Measurements from ENCODE around the gene LRRC74A. TPM values are rescaled to one million over a fixed set of nuclear protein-coding genes. Genes with fewer than 3 reads are reported as not detected.

Gene LRRC74A
- polyA plus RNA-seq, 1 donor (not counting 4 experiments of a cell fraction or from before 2014, with no cell fraction given), result not detected

DNA sequence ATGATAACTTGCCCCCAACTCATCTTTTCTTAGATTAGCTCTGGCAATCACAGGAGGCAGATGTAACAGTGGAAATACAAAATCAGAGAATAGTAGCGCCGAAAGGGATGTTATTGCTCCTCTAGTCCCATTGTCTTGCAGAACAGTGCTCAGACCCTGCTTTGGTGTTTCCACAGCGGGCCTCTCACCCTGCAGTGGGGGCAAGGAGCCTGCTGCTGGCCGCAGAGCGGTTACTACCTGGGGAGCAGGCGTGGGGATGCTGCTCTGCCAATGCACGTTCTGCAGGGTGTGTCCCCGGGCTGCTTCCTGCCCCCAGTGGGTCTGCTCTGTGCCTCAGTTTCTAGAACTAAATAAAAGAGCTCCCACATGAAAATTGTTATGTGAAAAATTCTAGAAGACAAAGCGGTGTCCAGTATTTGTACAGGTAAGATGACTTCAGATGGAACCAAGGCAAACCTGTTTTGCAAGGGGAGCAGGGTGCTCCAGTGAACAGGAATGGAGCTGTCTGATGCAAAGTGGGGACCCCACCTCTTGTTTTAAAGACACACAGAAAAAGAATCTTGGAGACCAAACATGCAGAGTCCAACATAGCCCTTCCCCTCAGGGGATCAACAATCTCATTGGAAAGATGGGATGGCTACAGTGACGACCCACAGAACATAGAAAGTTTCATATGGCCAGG is 35.5 kb downstream of the LRRC74A start:
- no peaks in the 10 kb centered on the region for H3K27me3 ChIP-seq (ENCODE audit: control insufficient read depth, extremely low read depth, insufficient read depth, low read length)
- H3K9me1 ChIP-seq (ENCODE audit: control insufficient read depth, extremely low read depth, insufficient read depth, low read length), result no peaks in the 10 kb centered on the region
- H3K36me3 ChIP-seq (ENCODE audit: control insufficient read depth in 2 of 2, extremely low read depth in 1 of 2, insufficient read depth in 2 of 2, low read length in 2 of 2), result no peaks in the 10 kb centered on the region
- no peak overlapping the region for H2AFZ ChIP-seq (ENCODE audit: control insufficient read depth, low read length)
- dilution Hi-C loops (cut with MboI; ENCODE audit: extremely low pct_ligation_motif_present, low sequenced_read_pairs), result no loop called here
- no peaks in the 10 kb centered on the region for H3K4me1 ChIP-seq (ENCODE audit: control insufficient read depth, extremely low read depth, insufficient read depth, low read length)
- H3K27ac ChIP-seq (ENCODE audit: control insufficient read depth, insufficient read depth, low read length), result no peak overlapping the region
- TF ChIP-seq, protein P1, sequence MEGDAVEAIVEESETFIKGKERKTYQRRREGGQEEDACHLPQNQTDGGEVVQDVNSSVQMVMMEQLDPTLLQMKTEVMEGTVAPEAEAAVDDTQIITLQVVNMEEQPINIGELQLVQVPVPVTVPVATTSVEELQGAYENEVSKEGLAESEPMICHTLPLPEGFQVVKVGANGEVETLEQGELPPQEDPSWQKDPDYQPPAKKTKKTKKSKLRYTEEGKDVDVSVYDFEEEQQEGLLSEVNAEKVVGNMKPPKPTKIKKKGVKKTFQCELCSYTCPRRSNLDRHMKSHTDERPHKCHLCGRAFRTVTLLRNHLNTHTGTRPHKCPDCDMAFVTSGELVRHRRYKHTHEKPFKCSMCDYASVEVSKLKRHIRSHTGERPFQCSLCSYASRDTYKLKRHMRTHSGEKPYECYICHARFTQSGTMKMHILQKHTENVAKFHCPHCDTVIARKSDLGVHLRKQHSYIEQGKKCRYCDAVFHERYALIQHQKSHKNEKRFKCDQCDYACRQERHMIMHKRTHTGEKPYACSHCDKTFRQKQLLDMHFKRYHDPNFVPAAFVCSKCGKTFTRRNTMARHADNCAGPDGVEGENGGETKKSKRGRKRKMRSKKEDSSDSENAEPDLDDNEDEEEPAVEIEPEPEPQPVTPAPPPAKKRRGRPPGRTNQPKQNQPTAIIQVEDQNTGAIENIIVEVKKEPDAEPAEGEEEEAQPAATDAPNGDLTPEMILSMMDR (optimal IDR thresholded peaks at IDR 0.05 in 1 of 3, IDR thresholded peaks at IDR 0.05 in 1 of 3, conservative IDR thresholded peaks at IDR 0.05 in 1 of 3; ENCODE audit: extremely low read depth in 1 of 3, insufficient read depth in 2 of 3, low read length in 3 of 3), result no peak
- no peak for TF ChIP-seq EZH2 (IDR thresholded peaks at IDR 0.05; ENCODE audit: low read length)
- H3K4me2 ChIP-seq (ENCODE audit: control insufficient read depth, extremely low read depth, insufficient read depth, low read depth, low read length), result no peak overlapping the region
- no peaks in the 10 kb centered on the region for H3K9me3 ChIP-seq (ENCODE audit: control insufficient read depth, low read depth, low read length)
- H3K4me3 ChIP-seq (ENCODE audit: control insufficient read depth in 2 of 3, extremely low read depth in 1 of 3, insufficient read depth in 2 of 3, low read depth in 1 of 3, low read length in 3 of 3), result no peak overlapping the region
- DNase-seq (ENCODE audit: low read depth, low spot score) (no peak), FAIRE-seq (no peak)
- H3K79me2 ChIP-seq (ENCODE audit: control insufficient read depth, insufficient read depth, low read length), result no peaks in the 10 kb centered on the region
- no peak overlapping the region for H3K9ac ChIP-seq (ENCODE audit: control insufficient read depth, extremely low read depth, insufficient read depth, low read length)
- no peaks in the 10 kb centered on the region for H4K20me1 ChIP-seq (ENCODE audit: control insufficient read depth, extremely low read depth, insufficient read depth, low read length)

DNA sequence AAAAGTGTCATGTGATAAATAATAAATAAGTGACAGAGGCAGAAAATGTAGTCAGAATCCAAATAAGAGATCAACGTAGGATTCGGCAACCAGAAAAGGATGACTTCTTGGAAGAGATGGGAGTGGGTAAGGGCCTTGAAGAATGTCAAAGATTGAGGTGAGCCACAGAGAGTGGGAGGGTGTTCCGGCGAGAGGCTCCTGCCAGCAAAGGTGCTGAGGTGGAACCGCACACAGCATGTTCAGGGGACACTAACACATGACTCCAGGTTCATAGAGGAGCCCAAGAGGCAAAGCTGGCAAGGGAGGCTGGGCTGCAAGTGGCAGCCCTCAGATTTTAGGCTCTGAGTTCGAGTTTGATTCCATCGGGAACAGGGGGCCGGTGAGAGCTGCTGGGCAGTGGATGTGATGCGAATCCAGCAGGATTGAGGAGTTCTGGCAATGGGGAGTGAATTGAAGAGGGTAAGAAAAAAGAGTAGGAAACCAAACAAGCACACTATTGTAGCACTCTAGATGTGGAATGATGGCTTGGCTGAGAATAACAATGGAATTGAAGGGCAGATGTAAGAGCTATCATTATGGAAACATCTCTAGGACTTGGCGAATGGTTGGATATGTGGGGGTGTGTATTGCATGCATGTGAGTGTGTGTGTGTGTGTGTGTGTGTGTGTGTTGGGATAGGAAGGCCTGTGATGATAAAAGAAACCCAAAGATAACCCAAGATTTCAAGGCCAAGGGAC is 36.5 kb downstream of the LRRC74A start:
- Histone ChIP-seq H3K27ac (ENCODE audit: control insufficient read depth, insufficient read depth, low read length) (no peak overlapping the region), H3K9me1 (ENCODE audit: control insufficient read depth, extremely low read depth, insufficient read depth, low read length) (no peaks in the 10 kb centered on the region), H4K20me1 (ENCODE audit: control insufficient read depth, extremely low read depth, insufficient read depth, low read length) (no peaks in the 10 kb centered on the region), H3K36me3 (ENCODE audit: control insufficient read depth in 2 of 2, extremely low read depth in 1 of 2, insufficient read depth in 2 of 2, low read length in 2 of 2) (no peaks in the 10 kb centered on the region), H2AFZ (ENCODE audit: control insufficient read depth, low read length) (no peak overlapping the region), H3K27me3 (ENCODE audit: control insufficient read depth, extremely low read depth, insufficient read depth, low read length) (no peaks in the 10 kb centered on the region), H3K9me3 (ENCODE audit: control insufficient read depth, low read depth, low read length) (no peaks in the 10 kb centered on the region), H3K9ac (ENCODE audit: control insufficient read depth, extremely low read depth, insufficient read depth, low read length) (no peak overlapping the region), H3K4me2 (ENCODE audit: control insufficient read depth, extremely low read depth, insufficient read depth, low read depth, low read length) (no peak overlapping the region), H3K4me3 (ENCODE audit: control insufficient read depth in 2 of 3, extremely low read depth in 1 of 3, insufficient read depth in 2 of 3, low read depth in 1 of 3, low read length in 3 of 3) (no peak overlapping the region), H3K4me1 (ENCODE audit: control insufficient read depth, extremely low read depth, insufficient read depth, low read length) (no peaks in the 10 kb centered on the region), H3K79me2 (ENCODE audit: control insufficient read depth, insufficient read depth, low read length) (no peaks in the 10 kb centered on the region)
- TF ChIP-seq EZH2 (IDR thresholded peaks at IDR 0.05; ENCODE audit: low read length), result no peak
- TF ChIP-seq, protein P1 (optimal IDR thresholded peaks at IDR 0.05 in 1 of 3, IDR thresholded peaks at IDR 0.05 in 1 of 3, conservative IDR thresholded peaks at IDR 0.05 in 1 of 3; ENCODE audit: extremely low read depth in 1 of 3, insufficient read depth in 2 of 3, low read length in 3 of 3), result no peak
- dilution Hi-C loops (cut with MboI; ENCODE audit: extremely low pct_ligation_motif_present, low sequenced_read_pairs), result no loop called here
- DNase-seq (ENCODE audit: low read depth, low spot score) (no peak), FAIRE-seq (no peak)

All from keratinocyte (primary cell).